Measurements from ENCODE around the gene TKTL1. TPM values are rescaled to one million over a fixed set of nuclear protein-coding genes. Genes with fewer than 3 reads are reported as not detected.

TKTL1 gene
- total RNA-seq, 1 donor from 2014 or later: not detected

GRCh38 chrX:154366666-154367055 lies 71.1 kb downstream of the TKTL1 start:
- H3K36me3 Mint-ChIP-seq: peaks cover 8% of the 10 kb centered on the region
- peak overlapping the region; percentile 50 for H3K4me3 Mint-ChIP-seq
- no peak overlapping the region for H3K27ac Mint-ChIP-seq
- H3K4me1 ChIP-seq: no peaks in the 10 kb centered on the region
- H2AFZ ChIP-seq (replicated peaks): no peak overlapping the region
- H3K36me3 ChIP-seq: no peaks in the 10 kb centered on the region
- no peaks in the 10 kb centered on the region for H3K4me1 Mint-ChIP-seq
- H3K27me3 Mint-ChIP-seq (ENCODE audit: insufficient read depth, low read depth): peaks cover 21% of the 10 kb centered on the region
- TF ChIP-seq CTCF (IDR thresholded peaks at IDR 0.05) (no peak), EZH2phosphoT487 (IDR thresholded peaks at IDR 0.05) (no peak), EZH2 (IDR thresholded peaks at IDR 0.05) (no peak)
- H4K20me1 ChIP-seq (ENCODE audit: low read depth): peaks cover 67% of the 10 kb centered on the region
- no peaks in the 10 kb centered on the region for H3K9me3 ChIP-seq (ENCODE audit: low read depth)
- no peak overlapping the region for H3K9ac ChIP-seq
- no peaks in the 10 kb centered on the region for H3K27me3 ChIP-seq
- no peak overlapping the region for H3K27ac ChIP-seq
- no peak for DNase-seq (ENCODE audit: low spot score)
- peaks cover 58% of the 10 kb centered on the region for H3K79me2 ChIP-seq (ENCODE audit: low read depth)
- H3K4me2 ChIP-seq: no peak overlapping the region
- H3K9me3 Mint-ChIP-seq: peaks cover 11% of the 10 kb centered on the region
- H3K4me3 ChIP-seq: no peak overlapping the region
- no peaks in the 10 kb centered on the region for H3F3A ChIP-seq (ENCODE audit: low read depth)

DNA sequence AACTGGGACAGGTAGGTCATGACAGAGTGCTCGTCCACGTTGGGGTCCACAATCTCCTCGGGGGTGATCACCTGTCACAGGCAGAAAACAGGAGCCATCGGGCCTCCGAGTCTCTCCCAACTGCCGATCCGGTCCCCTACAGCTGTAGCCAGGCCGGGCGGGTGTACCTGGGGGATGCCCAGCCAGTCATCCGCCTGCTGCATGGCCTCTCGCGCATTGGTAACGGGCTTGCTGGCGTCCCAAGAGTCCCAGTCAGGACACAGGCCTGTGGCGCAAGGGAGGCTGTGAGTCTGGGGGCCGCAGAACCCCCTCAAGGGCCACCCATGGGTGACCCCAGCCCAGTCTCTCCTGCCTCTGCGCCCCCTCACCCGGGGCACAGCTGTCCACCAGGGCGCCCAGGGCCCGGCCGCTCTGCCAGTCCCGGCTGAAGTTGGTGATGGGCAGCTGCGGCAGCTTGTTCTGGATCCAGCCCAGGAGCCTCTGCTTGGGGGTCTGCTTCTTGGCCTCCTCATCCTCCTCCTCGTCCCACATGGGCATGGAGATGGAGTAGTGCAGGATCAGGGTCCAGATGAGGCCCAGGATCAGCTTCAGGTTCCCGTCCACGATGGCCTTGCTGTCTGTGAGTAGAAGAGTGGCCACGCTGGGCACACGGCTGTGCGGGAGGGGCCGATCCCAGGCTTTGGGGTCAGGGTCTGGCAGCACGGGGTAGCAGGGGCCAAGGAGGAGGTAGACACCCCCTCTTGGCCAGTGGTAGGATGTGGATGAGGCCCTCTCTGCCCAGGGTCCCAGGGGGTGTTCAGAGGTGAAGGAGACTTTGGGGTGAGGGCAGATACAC lies 72.1 kb downstream of the TKTL1 start:
- Histone ChIP-seq H3K4me1 (no peaks in the 10 kb centered on the region), H3F3A (ENCODE audit: low read depth) (no peaks in the 10 kb centered on the region), H2AFZ (replicated peaks) (no peak overlapping the region), H3K9ac (no peak overlapping the region), H4K20me1 (ENCODE audit: low read depth) (peaks cover 57% of the 10 kb centered on the region), H3K4me2 (no peak overlapping the region), H3K4me3 (no peak overlapping the region), H3K27me3 (peaks cover 6% of the 10 kb centered on the region), H3K79me2 (ENCODE audit: low read depth) (peaks cover 58% of the 10 kb centered on the region), H3K9me3 (ENCODE audit: low read depth) (no peaks in the 10 kb centered on the region), H3K36me3 (no peaks in the 10 kb centered on the region), H3K27ac (no peak overlapping the region)
- Mint-ChIP-seq H3K4me3 (peak overlapping the region; percentile 67), H3K27ac (peak overlapping the region; percentile 46), H3K4me1 (no peaks in the 10 kb centered on the region), H3K9me3 (peaks cover 16% of the 10 kb centered on the region), H3K27me3 (ENCODE audit: insufficient read depth, low read depth) (peaks cover 20% of the 10 kb centered on the region), H3K36me3 (peaks cover 7% of the 10 kb centered on the region)
- TF ChIP-seq CTCF (IDR thresholded peaks at IDR 0.05) (no peak), EZH2 (IDR thresholded peaks at IDR 0.05) (no peak), EZH2phosphoT487 (IDR thresholded peaks at IDR 0.05) (no peak)
- DNase-seq (ENCODE audit: low spot score): no peak

DNA sequence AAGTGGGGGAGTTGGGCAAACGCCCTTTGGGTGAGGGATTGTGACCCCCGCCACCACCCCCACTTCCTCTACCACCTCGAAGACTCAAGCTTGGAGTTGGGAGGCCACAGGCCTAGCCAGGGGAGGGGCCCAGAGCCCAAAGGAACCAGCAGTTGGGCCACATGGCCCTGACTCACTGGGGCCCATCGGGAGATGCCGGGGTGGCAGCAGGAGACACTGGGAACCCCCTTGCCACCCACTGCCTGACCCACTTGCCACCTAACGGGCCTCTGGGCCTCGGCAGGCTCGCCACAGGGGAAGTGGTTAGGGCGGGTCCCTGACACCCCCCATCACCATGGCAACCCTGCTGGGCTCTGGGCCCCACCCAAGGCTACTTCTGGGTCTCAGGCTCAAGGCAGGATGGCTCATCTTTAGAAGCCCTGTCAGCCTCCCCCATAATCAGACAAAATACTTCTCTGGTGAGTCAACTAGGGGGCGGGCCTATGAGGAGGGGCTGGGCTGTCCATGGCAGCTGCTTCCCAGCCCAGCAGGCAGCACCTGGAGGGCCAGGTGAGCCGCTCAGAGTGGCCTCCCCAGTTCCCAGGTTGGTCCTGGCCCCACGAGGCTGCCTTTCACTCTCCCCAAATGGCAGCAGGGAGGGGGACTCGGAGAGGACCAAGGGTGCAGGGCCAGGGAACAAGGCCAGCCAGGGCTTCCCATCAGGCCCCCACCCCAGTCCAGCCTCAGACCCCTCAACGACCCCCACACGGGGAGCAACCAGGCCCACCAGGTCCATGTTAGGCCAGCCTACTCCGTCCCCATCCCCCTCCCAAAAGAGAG lies 73.2 kb downstream of the TKTL1 start:
- H4K20me1 ChIP-seq (ENCODE audit: low read depth): peaks cover 52% of the 10 kb centered on the region
- Mint-ChIP-seq H3K4me1 (peaks cover 4% of the 10 kb centered on the region), H3K9me3 (peaks cover 14% of the 10 kb centered on the region), H3K27ac (no peak overlapping the region), H3K4me3 (peak overlapping the region; percentile 80), H3K27me3 (ENCODE audit: insufficient read depth, low read depth) (peaks cover 23% of the 10 kb centered on the region), H3K36me3 (peaks cover 3% of the 10 kb centered on the region)
- peaks cover 6% of the 10 kb centered on the region for H3K27me3 ChIP-seq
- H2AFZ ChIP-seq (replicated peaks): no peak overlapping the region
- H3K4me3 ChIP-seq: peak overlapping the region; percentile 86
- no peaks in the 10 kb centered on the region for H3F3A ChIP-seq (ENCODE audit: low read depth)
- peak; percentile 27 for DNase-seq (ENCODE audit: low spot score)
- H3K36me3 ChIP-seq: no peaks in the 10 kb centered on the region
- H3K9ac ChIP-seq: peak overlapping the region; percentile 66
- H3K79me2 ChIP-seq (ENCODE audit: low read depth): peaks cover 58% of the 10 kb centered on the region
- H3K4me1 ChIP-seq: no peaks in the 10 kb centered on the region
- peak overlapping the region; percentile 92 for H3K4me2 ChIP-seq
- H3K27ac ChIP-seq: peak overlapping the region; percentile 87
- TF ChIP-seq EZH2phosphoT487 (IDR thresholded peaks at IDR 0.05) (no peak), EZH2 (IDR thresholded peaks at IDR 0.05) (no peak), CTCF (IDR thresholded peaks at IDR 0.05) (no peak)
- no peaks in the 10 kb centered on the region for H3K9me3 ChIP-seq (ENCODE audit: low read depth)

All from neural progenitor cell (in vitro differentiated cells).